Urothelium cell line (cell line): Measurements from ENCODE around the gene NFIX.

Experiments
- DNase-seq: peaks from one replicate; pipeline ENCODE4 v3.0.0; 2011; ENCODE audit warnings: low spot score, mixed read lengths
- FAIRE-seq: peaks from 2 replicates; lab custom pipeline; 2011; peaks lifted over from hg19 to GRCh38; lab: Jason Lieb, UNC

NFIX gene

GRCh38 chr19:13087795-13088537 is 92.7 kb downstream of the NFIX start:
- DNase-seq (no peak), FAIRE-seq (no peak)

GRCh38 chr19:13089139-13089856 is 94.0 kb downstream of the NFIX start:
- FAIRE-seq, result no peak
- peak; percentile 43 for DNase-seq

GRCh38 chr19:13089857-13090507 is 94.7 kb downstream of the NFIX start:
- FAIRE-seq, result no peak
- no peak for DNase-seq

GRCh38 chr19:13090511-13091231 is 95.4 kb downstream of the NFIX start:
- FAIRE-seq (no peak), DNase-seq (no peak)

GRCh38 chr19:13091400-13092157 is 96.3 kb downstream of the NFIX start:
- peak; percentile 41 for DNase-seq
- FAIRE-seq, result no peak

- FAIRE-seq, result no peak
Measured at GRCh38 chr19:13092158-13092543, 96.9 kb downstream of the NFIX start.

GRCh38 chr19:13092606-13093235 is 97.4 kb downstream of the NFIX start:
- no peak for DNase-seq
- FAIRE-seq, result no peak

More at GRCh38 chr19:13092158-13092543, 96.9 kb downstream of the NFIX start:
- DNase-seq, result no peak

- peak; percentile 79 for DNase-seq
- FAIRE-seq, result no peak
Measured at GRCh38 chr19:13093407-13094105, 98.3 kb downstream of the NFIX start.

GRCh38 chr19:13094106-13094504 is 98.8 kb downstream of the NFIX start:
- DNase-seq (no peak), FAIRE-seq (no peak)

- FAIRE-seq (no peak), DNase-seq (no peak)
Measured at GRCh38 chr19:13094771-13095392, 99.6 kb downstream of the NFIX start.

GRCh38 chr19:13095393-13095784 is 100.1 kb downstream of the NFIX start:
- no peak for FAIRE-seq
- DNase-seq, result no peak

GRCh38 chr19:13095934-13096927 is 101.0 kb downstream of the NFIX start:
- DNase-seq (no peak), FAIRE-seq (no peak)

- DNase-seq (no peak), FAIRE-seq (no peak)
Measured at GRCh38 chr19:13097033-13097462, 101.8 kb downstream of the NFIX start.

GRCh38 chr19:13097463-13098258 is 102.4 kb downstream of the NFIX start:
- FAIRE-seq (no peak), DNase-seq (no peak)

- FAIRE-seq (no peak), DNase-seq (no peak)
Measured at GRCh38 chr19:13098277-13099072, 103.2 kb downstream of the NFIX start.
